MM.1S (cell line): Measurements from ENCODE around the gene OR8A1.

Experiments
- DNase-seq: peaks from one replicate; pipeline ENCODE4 v3.0.0-alpha.2; 2015
- H2AFZ ChIP-seq: fragments of 300-600 bp; sonication (generic); 2 replicates; pipeline ENCODE4 v1.6.0; 2016; ENCODE audit warnings: antibody characterized with exemption, low read length
- H3F3A ChIP-seq: fragments of 300-600 bp; sonication (generic); 2 replicates; pipeline ENCODE4 v1.6.1; 2016; ENCODE audit warnings: mild to moderate bottlenecking, antibody characterized with exemption, low read length, moderate library complexity, mixed read lengths; ENCODE audit not compliant: insufficient read depth
- H3K27ac ChIP-seq: fragments of 300-600 bp; sonication (generic); 2 replicates; pipeline ENCODE4 v1.5.1; 2016; ENCODE audit warnings: mild to moderate bottlenecking, low read length
- H3K27me3 ChIP-seq: fragments of 300-600 bp; sonication (generic); replicated peaks from 2 replicates; pipeline ENCODE4 v1.6.0; 2016; ENCODE audit warnings: low read length; ENCODE audit not compliant: insufficient read depth
- H3K36me3 ChIP-seq: fragments of 300-600 bp; sonication (generic); replicated peaks from 2 replicates; pipeline ENCODE4 v1.6.1; 2016; ENCODE audit warnings: mild to moderate bottlenecking, low read length, mixed read lengths; ENCODE audit not compliant: insufficient read depth
- H3K4me1 ChIP-seq: fragments of 300-600 bp; sonication (generic); 2 replicates; pipeline ENCODE4 v1.6.1; 2016; ENCODE audit warnings: low read length, mixed read lengths
- H3K4me2 ChIP-seq: fragments of 300-600 bp; sonication (generic); 2 replicates; pipeline ENCODE4 v1.6.0; 2016; ENCODE audit warnings: low read depth, low read length
- H3K4me3 ChIP-seq: fragments of 300-600 bp; sonication (generic); 2 replicates; pipeline ENCODE4 v1.5.1; 2016; ENCODE audit warnings: low read length, mixed read lengths
- H3K79me2 ChIP-seq: fragments of 300-600 bp; sonication (generic); 2 replicates; pipeline ENCODE4 v1.6.1; 2016; ENCODE audit warnings: mixed run types, low read length, mixed read lengths
- H3K9ac ChIP-seq: fragments of 300-600 bp; sonication (generic); 2 replicates; pipeline ENCODE4 v1.6.1; 2016; ENCODE audit warnings: low read length, mixed read lengths
- H3K9me2 ChIP-seq: fragments of 300-600 bp; sonication (generic); replicated peaks from 2 replicates; pipeline ENCODE4 v1.6.1; 2016; ENCODE audit warnings: mild to moderate bottlenecking, low read length, mixed read lengths; ENCODE audit not compliant: insufficient read depth
- H3K9me3 ChIP-seq: fragments of 300-600 bp; sonication (generic); replicated peaks from 2 replicates; pipeline ENCODE4 v1.6.1; 2016; ENCODE audit warnings: mild to moderate bottlenecking, low read length, mixed read lengths; ENCODE audit not compliant: insufficient read depth
- H4K20me1 ChIP-seq: fragments of 300-600 bp; sonication (generic); 2 replicates; pipeline ENCODE4 v1.6.1; 2016; ENCODE audit warnings: mild to moderate bottlenecking, low read length, moderate library complexity, mixed read lengths; ENCODE audit not compliant: insufficient read depth
- EZH2 ChIP-seq: fragments of 300-600 bp; sonication (generic); optimal IDR thresholded peaks from 2 replicates; pipeline ENCODE3; 2017; ENCODE audit warnings: low read depth, mild to moderate bottlenecking, antibody characterized with exemption, low read length, mixed read lengths
- EZH2phosphoT487 ChIP-seq: fragments of 300-600 bp; sonication (generic); IDR thresholded peaks from 2 replicates; pipeline ENCODE4 v1.6.1; 2018; ENCODE audit warnings: antibody characterized with exemption, low read length
- TF ChIP-seq, protein P1 (sequence below): fragments of 300-600 bp; sonication (generic); IDR thresholded peaks from 2 replicates; pipeline ENCODE4 v1.5.1; 2016; ENCODE audit warnings: antibody characterized with exemption, low read length, mixed read lengths

The OR8A1 gene

DNA sequence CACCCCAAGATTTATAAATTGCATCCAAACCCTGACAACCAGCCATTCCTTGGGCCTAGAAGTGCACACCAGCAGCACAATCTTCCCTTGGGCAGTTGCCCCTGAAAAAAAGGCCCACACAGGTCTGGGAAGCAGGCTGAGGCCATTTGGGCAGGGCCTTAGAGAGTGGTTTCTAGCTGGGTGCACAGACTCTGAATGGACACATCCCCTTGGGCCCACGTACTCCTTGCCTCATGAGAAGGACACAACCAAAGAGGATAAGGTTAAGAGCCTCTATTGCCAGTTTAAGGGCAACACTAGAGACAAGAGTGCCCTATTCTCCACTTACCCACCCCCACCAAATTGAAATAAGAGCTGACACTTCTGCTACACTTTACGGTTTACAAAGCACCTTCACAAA is 40.5 kb downstream of the OR8A1 start:
- H3K36me3 ChIP-seq: no peaks in the 10 kb centered on the region
- no peak for DNase-seq
- no peak overlapping the region for H3K4me2 ChIP-seq
- no peak overlapping the region for H3K27ac ChIP-seq
- no peaks in the 10 kb centered on the region for H4K20me1 ChIP-seq
- TF ChIP-seq EZH2phosphoT487 (no peak), EZH2 (no peak)
- TF ChIP-seq, protein P1, sequence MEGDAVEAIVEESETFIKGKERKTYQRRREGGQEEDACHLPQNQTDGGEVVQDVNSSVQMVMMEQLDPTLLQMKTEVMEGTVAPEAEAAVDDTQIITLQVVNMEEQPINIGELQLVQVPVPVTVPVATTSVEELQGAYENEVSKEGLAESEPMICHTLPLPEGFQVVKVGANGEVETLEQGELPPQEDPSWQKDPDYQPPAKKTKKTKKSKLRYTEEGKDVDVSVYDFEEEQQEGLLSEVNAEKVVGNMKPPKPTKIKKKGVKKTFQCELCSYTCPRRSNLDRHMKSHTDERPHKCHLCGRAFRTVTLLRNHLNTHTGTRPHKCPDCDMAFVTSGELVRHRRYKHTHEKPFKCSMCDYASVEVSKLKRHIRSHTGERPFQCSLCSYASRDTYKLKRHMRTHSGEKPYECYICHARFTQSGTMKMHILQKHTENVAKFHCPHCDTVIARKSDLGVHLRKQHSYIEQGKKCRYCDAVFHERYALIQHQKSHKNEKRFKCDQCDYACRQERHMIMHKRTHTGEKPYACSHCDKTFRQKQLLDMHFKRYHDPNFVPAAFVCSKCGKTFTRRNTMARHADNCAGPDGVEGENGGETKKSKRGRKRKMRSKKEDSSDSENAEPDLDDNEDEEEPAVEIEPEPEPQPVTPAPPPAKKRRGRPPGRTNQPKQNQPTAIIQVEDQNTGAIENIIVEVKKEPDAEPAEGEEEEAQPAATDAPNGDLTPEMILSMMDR: no peak
- H3K4me3 ChIP-seq: no peak overlapping the region
- no peak overlapping the region for H2AFZ ChIP-seq
- H3K9me3 ChIP-seq: no peaks in the 10 kb centered on the region
- no peak overlapping the region for H3K9ac ChIP-seq
- no peaks in the 10 kb centered on the region for H3K9me2 ChIP-seq
- H3F3A ChIP-seq: no peaks in the 10 kb centered on the region
- no peaks in the 10 kb centered on the region for H3K27me3 ChIP-seq
- H3K4me1 ChIP-seq: no peaks in the 10 kb centered on the region
- H3K79me2 ChIP-seq: no peaks in the 10 kb centered on the region

DNA sequence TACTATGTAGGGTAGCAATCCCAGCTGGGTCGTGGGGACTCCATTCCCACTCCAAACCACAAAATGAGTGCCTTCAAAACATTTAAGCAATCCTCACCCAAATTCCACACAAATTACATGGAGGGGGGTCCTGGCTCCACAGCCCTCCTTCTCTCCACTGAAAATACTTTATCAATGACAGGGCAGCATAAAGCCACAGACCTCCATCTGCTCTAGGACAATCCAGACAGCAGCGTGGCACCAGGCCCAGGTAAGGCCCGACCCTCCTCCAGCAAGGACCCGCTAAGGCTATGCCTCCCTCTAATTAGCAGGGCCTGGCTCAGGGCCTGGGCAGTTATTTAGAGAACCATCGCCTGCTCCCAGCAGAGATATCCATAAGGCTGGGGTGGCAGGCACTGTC is 41.3 kb downstream of the OR8A1 start, which contains the start of gene PANX3:
PANX3 (plus strand) TSS at position 365 of the 400 bp plus-strand sequence. CDS start 129 bp downstream, outside the sequence.
- H3K4me3 ChIP-seq: no peak within 1 kb of the TSS
- no peak within 1 kb of the TSS for H3K9ac ChIP-seq
- no peaks in the 10 kb centered on the region for H3K79me2 ChIP-seq
- H3K4me1 ChIP-seq: no peaks in the 10 kb centered on the region
- no peaks in the 10 kb centered on the region for H3K9me2 ChIP-seq
- no peaks in the 10 kb centered on the region for H3F3A ChIP-seq
- H3K4me2 ChIP-seq: peak within 1 kb of the TSS; percentile 18; the same call in 1 of the 2 replicates
- no peak for TF ChIP-seq EZH2phosphoT487
- no peak for TF ChIP-seq EZH2
- TF ChIP-seq, protein P1: no peak
- H3K27ac ChIP-seq: no peak within 1 kb of the TSS
- H2AFZ ChIP-seq: no peak within 1 kb of the TSS
- H3K27me3 ChIP-seq: no peaks in the 10 kb centered on the region
- H3K9me3 ChIP-seq: no peaks in the 10 kb centered on the region
- DNase-seq: no peak
- no peaks in the 10 kb centered on the region for H3K36me3 ChIP-seq
- H4K20me1 ChIP-seq: no peaks in the 10 kb centered on the region

DNA sequence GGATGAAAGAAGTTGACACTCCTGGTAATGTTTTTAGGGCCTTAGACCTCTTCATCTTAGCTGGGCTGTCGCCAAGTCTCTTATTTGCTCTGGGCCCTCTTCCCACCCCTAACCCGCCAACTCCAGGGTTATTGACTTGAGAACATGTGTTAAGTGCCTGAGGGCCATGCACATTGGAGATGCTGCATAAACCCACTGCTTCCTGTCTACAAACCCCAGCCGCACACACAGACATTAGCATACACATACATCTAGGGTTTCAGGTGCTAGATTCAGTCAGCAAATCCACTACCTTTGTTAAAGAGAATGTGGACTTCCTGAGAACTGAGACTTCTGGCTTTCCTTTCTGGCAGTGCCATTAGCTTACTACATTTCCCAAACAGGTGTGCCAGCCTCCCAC is 42.2 kb downstream of the OR8A1 start:
- Histone ChIP-seq H2AFZ (no peak overlapping the region), H3F3A (no peaks in the 10 kb centered on the region), H3K79me2 (no peaks in the 10 kb centered on the region), H3K9me2 (no peaks in the 10 kb centered on the region), H3K4me2 (peak overlapping the region; percentile 18; the same call in 1 of the 2 replicates), H3K27me3 (no peaks in the 10 kb centered on the region), H4K20me1 (no peaks in the 10 kb centered on the region), H3K9ac (no peak overlapping the region), H3K4me3 (no peak overlapping the region), H3K9me3 (no peaks in the 10 kb centered on the region), H3K36me3 (no peaks in the 10 kb centered on the region), H3K4me1 (no peaks in the 10 kb centered on the region), H3K27ac (no peak overlapping the region)
- DNase-seq: peak; percentile 64
- TF ChIP-seq, protein P1: no peak
- TF ChIP-seq EZH2phosphoT487 (no peak), EZH2 (no peak)
